Keratinocyte (primary cell): ENCODE data around the gene DCTPP1. TPM values are rescaled to one million over a fixed set of nuclear protein-coding genes. Genes with fewer than 3 reads are reported as not detected.

ENCODE experiments used
- DNase-seq: peaks from one replicate; pipeline ENCODE4 v3.0.0-alpha.2; 2011; ENCODE audit warnings: low read depth, missing footprints, low spot score
- FAIRE-seq: peaks from 2 replicates; lab custom pipeline; 2011; peaks lifted over from hg19 to GRCh38; lab: Jason Lieb, UNC
- H2AFZ ChIP-seq: 2 replicates; pipeline ENCODE4 v1.6.0; 2012; ENCODE audit warnings: low read length, control low read depth, inconsistent platforms; ENCODE audit not compliant: control insufficient read depth
- H3K27ac ChIP-seq: 2 replicates; pipeline ENCODE4 v1.5.1; 2011; ENCODE audit warnings: low read length; ENCODE audit not compliant: control insufficient read depth, insufficient read depth
- H3K27me3 ChIP-seq: 3 replicates; pipeline ENCODE4 v1.6.0; 2011; ENCODE audit warnings: low read length; ENCODE audit not compliant: control insufficient read depth, insufficient read depth; ENCODE audit errors: extremely low read depth
- H3K36me3 ChIP-seq, 2 experiments: 2 replicates in 1 of 2; 3 replicates in 1 of 2; pipeline ENCODE4 v1.5.1; 2011; ENCODE audit warnings: low read length in 2 of 2, mild to moderate bottlenecking in 1 of 2; ENCODE audit not compliant: control insufficient read depth in 2 of 2, insufficient read depth in 2 of 2; ENCODE audit errors: extremely low read depth in 1 of 2
- H3K4me1 ChIP-seq: 3 replicates; pipeline ENCODE4 v1.5.1; 2011; ENCODE audit warnings: low read length; ENCODE audit not compliant: control insufficient read depth, insufficient read depth; ENCODE audit errors: extremely low read depth
- H3K4me2 ChIP-seq: 3 replicates; pipeline ENCODE4 v1.6.0; 2011; ENCODE audit warnings: low read depth, low read length; ENCODE audit not compliant: control insufficient read depth, insufficient read depth; ENCODE audit errors: extremely low read depth
- H3K4me3 ChIP-seq, 3 experiments: fragments of 200-600 bp in 1 of 3; sonication (generic) in 1 of 3; 2 replicates in 2 of 3; 3 replicates in 1 of 3; pipeline ENCODE4 v1.5.1; 2011 to 2016; ENCODE audit warnings: low read length in 3 of 3, mild to moderate bottlenecking in 3 of 3, control low read depth in 2 of 3, inconsistent platforms in 1 of 3, low read depth in 1 of 3, mixed read lengths in 1 of 3, mixed run types in 1 of 3, moderate library complexity in 1 of 3; ENCODE audit not compliant: control insufficient read depth in 2 of 3, insufficient read depth in 2 of 3; ENCODE audit errors: extremely low read depth in 1 of 3
- H3K79me2 ChIP-seq: 2 replicates; pipeline ENCODE4 v1.6.0; 2012; ENCODE audit warnings: low read length; ENCODE audit not compliant: control insufficient read depth, insufficient read depth
- H3K9ac ChIP-seq: 3 replicates; pipeline ENCODE4 v1.6.0; 2011; ENCODE audit warnings: low read length; ENCODE audit not compliant: control insufficient read depth, insufficient read depth; ENCODE audit errors: extremely low read depth
- H3K9me1 ChIP-seq: 3 replicates; pipeline ENCODE4 v1.6.0; 2011; ENCODE audit warnings: low read length; ENCODE audit not compliant: control insufficient read depth, insufficient read depth; ENCODE audit errors: extremely low read depth
- H3K9me3 ChIP-seq: 2 replicates; pipeline ENCODE4 v1.5.1; 2012; ENCODE audit warnings: low read depth, low read length; ENCODE audit not compliant: control insufficient read depth
- H4K20me1 ChIP-seq: 3 replicates; pipeline ENCODE4 v1.6.0; 2011; ENCODE audit warnings: low read length; ENCODE audit not compliant: control insufficient read depth, insufficient read depth; ENCODE audit errors: extremely low read depth
- CTCF ChIP-seq, 3 experiments: IDR thresholded peaks in 1 of 3; conservative IDR thresholded peaks in 1 of 3; optimal IDR thresholded peaks in 1 of 3; 2 replicates in 2 of 3; 3 replicates in 1 of 3; pipeline versions ENCODE3 to v1.5.1; 2011; ENCODE audit warnings: low read length in 3 of 3, mild to moderate bottlenecking in 3 of 3, moderate library complexity in 2 of 3, control low read depth in 1 of 3, inconsistent platforms in 1 of 3; ENCODE audit not compliant: insufficient read depth in 2 of 3; ENCODE audit errors: extremely low read depth in 1 of 3
- EZH2 ChIP-seq: IDR thresholded peaks from one replicate; pipeline ENCODE4 v1.6.1; 2012; ENCODE audit warnings: inconsistent platforms, mild to moderate bottlenecking, low read length, moderate library complexity
- dilution Hi-C: fragments of 300-500 bp; cut with MboI; formaldehyde crosslinking; loops from one replicate; pipeline ENCODE4 v1.7.0; 2020; ENCODE audit warnings: low sequenced_read_pairs; ENCODE audit not compliant: extremely low pct_ligation_motif_present
- polyA plus RNA-seq, 5 experiments: library from polyadenylated mRNA; depleted of rRNA in 3 of 5; stranded (reverse) in 3 of 5; stranded (forward) in 1 of 5; unstranded in 1 of 5; fragments of >200 nt; gene quantifications; 1 replicate in 1 of 5; 2 replicates in 3 of 5; 3 replicates in 1 of 5; pipeline versions ENCODE4 v1.2.1 to v1.2.3, GENCODE V29; 2011 to 2012; ENCODE audit warnings: missing spikeins in 2 of 5, low read depth in 1 of 5, low replicate concordance in 1 of 5

DCTPP1 gene
- polyA plus RNA-seq, 1 donor (not counting 4 experiments of a cell fraction or from before 2014, with no cell fraction given): 95.8 TPM

GRCh38 chr16:30377812-30378235, 52.0 kb downstream of the DCTPP1 start:
- DNase-seq (no peak), FAIRE-seq (no peak)
- H3K4me1 ChIP-seq: peaks cover 9% of the 10 kb centered on the region
- H3K79me2 ChIP-seq: no peaks in the 10 kb centered on the region
- no peak for TF ChIP-seq CTCF (optimal IDR thresholded peaks at IDR 0.05 in 1 of 3, IDR thresholded peaks at IDR 0.05 in 1 of 3, conservative IDR thresholded peaks at IDR 0.05 in 1 of 3; ENCODE audit: extremely low read depth in 1 of 3, insufficient read depth in 2 of 3, low read length in 3 of 3)
- H3K36me3 ChIP-seq: peaks cover 0 to 2% of the 10 kb centered on the region in 2 experiments
- dilution Hi-C loops: no loop called here
- H3K9me3 ChIP-seq: no peaks in the 10 kb centered on the region
- peak overlapping the region; percentile 85 for H3K4me2 ChIP-seq
- peak overlapping the region; percentile 93 for H2AFZ ChIP-seq
- no peaks in the 10 kb centered on the region for H3K9me1 ChIP-seq
- no peaks in the 10 kb centered on the region for H4K20me1 ChIP-seq
- no peaks in the 10 kb centered on the region for H3K27me3 ChIP-seq
- H3K9ac ChIP-seq: peak overlapping the region; percentile 89
- peak overlapping the region; percentile 90 for H3K27ac ChIP-seq
- peak overlapping the region; percentile 42 to 81 (median 77) for H3K4me3 ChIP-seq

DNA sequence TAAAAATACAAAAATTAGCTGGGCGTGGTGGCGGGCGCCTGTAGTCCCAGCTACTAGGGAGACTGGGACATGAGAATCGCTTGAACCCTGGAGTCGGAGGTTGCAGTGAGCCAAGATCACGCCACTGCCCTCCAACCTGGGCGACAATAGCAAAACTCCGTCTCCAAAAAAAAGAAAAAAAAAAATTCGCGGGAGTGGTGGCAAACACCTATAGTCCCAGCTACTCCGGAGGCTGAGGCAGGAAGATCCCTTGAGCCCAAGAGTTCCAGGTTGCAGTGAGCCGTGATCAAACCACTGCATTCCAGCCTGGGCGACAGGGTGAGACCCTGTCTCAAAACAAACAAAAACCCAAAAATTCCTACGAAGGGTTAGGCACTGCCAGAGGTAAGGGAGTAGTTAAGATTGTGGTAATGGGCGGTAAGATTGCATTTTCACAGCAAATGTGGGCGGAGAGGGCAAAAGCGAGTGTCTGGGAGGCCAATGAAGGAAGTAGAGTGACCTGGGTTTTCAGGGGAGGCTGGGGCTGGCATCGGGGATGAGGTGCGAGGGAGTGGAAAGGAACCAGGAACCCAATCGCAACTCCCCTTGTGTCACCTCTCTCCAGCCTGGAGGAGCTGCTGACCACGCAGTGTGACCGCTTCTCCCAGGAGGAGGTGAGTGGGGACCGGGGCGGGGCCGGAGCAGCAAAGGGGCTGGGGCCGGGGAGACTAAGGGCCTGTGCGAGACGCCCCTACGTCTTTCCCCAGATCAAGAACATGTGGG, 52.6 kb downstream of the DCTPP1 start:
- Histone ChIP-seq H2AFZ (peak overlapping the region; percentile 93), H3K79me2 (no peaks in the 10 kb centered on the region), H4K20me1 (no peaks in the 10 kb centered on the region), H3K9me3 (no peaks in the 10 kb centered on the region), H3K4me2 (peak overlapping the region; percentile 85), H3K9ac (peak overlapping the region; percentile 89), H3K36me3 (peaks cover 0 to 2% of the 10 kb centered on the region in 2 experiments), H3K4me3 (peak overlapping the region; percentile 42 to 81 (median 77)), H3K4me1 (peaks cover 9% of the 10 kb centered on the region), H3K27me3 (no peaks in the 10 kb centered on the region), H3K9me1 (no peaks in the 10 kb centered on the region), H3K27ac (peak overlapping the region; percentile 90)
- dilution Hi-C loops: no loop called here
- FAIRE-seq (no peak), DNase-seq (no peak)
- no peak for TF ChIP-seq CTCF (optimal IDR thresholded peaks at IDR 0.05 in 1 of 3, IDR thresholded peaks at IDR 0.05 in 1 of 3, conservative IDR thresholded peaks at IDR 0.05 in 1 of 3; ENCODE audit: extremely low read depth in 1 of 3, insufficient read depth in 2 of 3, low read length in 3 of 3)
- no peak for TF ChIP-seq EZH2
